ENCODE results near the gene RPH3AL.

DNA sequence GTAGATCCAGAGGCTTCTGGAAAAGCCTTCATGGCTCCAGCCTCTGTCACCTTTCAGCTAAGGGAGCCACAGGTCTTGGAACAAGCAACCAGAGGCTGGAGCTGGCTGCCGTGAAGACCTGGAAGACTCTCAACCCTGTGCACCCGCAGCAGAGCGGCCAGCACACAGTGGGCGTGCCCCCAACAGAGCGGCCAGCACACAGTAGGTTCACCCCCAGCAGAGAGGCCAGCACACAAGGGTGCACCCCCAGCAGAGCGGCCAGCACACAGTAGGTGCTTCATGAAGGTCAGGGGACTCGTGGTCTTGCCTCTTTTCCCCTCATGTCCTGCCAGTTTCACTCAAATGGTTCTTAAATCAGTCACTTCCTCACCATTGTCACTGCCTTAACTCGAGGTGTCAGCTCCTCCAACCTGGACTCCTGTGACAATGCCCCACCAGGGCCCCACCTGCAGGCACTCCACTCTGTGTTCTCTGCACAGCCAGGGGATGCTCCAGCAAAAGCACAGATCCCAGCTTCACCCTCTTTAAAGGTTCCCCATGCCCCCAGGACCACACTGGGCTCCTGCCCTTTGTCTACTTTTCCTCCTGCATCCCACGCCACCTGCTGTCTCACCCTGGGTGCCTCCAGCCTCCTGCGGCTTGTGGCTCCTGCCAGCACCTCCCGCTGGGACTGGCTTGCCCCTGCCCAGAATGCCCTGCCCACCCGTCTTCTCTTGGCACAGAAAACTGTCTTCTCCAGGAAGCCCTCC, 128.7 kb downstream of the RPH3AL start:
- no peak for TF ChIP-seq POLR2A (IDR thresholded peaks at IDR 0.05)
- TF ChIP-seq EP300 (IDR thresholded peaks at IDR 0.05), result no peak

Measured in tibial nerve (tissue), 3 donors.